ENCODE data around the gene RIT1.

Gene RIT1

DNA sequence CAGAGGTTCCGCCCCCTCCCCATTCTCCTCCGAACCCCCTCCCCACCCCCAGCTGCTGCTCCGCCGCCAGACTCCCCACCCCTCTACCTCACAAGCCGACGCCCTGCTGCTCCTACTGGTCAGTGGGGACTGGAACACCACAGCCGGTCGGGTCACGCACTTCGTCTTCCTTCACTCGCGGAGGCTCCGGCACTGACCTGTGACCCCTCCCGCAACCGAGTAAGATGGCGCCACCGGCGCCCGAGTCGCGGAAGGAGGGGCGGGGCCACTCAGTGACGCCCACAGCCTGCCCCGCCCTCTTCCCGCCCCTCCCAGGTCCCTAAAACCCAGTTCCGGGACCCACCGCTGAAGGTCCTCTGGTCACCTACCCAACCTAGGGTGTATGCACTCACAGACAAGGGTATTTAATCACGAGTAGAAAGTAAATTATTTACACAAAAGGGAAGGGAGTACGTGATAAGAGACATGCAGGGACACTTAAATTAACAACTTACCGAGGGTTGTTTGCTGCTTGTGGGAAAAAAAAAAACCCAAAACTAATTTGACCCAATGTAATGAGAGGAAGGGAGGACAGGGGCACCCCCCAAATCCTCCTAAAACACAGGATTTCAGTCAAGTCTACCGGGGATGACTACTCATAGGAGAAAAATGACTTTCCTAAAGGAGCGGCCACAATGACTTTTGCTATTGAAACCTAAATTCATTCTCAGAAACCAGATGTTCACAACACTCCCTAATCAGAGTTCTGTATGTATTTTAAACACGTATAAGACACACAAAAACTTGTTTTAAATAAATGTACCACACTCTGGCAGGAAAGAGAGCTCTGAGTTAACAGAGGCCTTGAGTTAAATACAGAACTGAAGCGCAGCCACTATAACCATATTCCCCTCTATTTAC lies at the start of gene RIT1:
Gene RIT1, minus strand, starts transcription at position 194 of the 900 bp plus-strand sequence. CDS start 588 bp downstream, outside the sequence.
- DNase-seq = peak; percentile 95

- DNase-seq = no peak
These were observed 49.1 kb upstream of the RIT1 start for GRCh38 chr1:155960081-155960745.

DNA sequence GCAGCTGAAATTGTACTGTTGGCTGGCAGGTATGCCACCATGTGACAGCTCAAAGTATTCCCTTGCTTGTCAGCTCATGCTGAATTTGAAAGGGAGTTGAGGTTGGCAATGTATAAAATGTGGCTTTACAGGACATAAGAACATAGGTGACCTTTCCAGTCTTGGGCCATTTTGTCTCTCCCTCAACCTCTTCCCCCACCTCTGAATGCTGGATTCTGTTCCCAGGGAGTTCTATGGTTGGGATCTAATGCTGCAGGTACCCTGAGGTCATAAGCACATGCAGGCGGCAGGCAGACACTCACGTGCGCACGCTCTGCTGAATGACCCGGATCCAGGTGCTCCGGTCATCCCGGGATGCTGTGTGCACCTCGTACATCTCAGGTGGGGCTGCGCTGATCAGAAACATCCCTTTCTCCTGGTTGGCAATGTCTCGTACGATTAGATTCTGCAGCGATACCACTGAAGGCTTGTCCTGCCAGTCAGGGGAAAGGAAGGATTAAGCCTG lies 46.3 kb upstream of the RIT1 start:
- no peak for DNase-seq

DNA sequence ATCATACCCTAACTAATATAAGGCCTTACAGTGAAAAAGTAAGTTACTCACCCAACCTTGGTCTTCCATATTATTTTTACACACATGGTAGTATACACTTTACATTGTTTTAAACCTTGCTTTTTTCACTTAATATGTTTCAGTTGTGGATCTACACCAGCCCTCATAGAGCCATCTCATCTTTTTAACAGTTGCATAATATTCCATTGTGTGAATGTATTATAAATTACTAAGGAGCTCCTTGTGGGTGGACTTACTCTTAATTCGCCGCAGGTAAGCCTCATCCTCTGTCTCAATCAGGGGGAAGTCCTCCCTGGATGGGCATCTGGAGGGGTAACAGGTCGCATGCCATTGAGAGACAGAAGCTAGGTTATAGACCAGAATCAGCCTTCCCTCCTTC lies 43.5 kb upstream of the RIT1 start:
- no peak for DNase-seq

- no peak for DNase-seq
These were observed 41.3 kb upstream of the RIT1 start for GRCh38 chr1:155952505-155952890.

GRCh38 chr1:155951753-155952504 lies 40.8 kb upstream of the RIT1 start:
- DNase-seq = no peak

GRCh38 chr1:155950829-155951228 lies 39.7 kb upstream of the RIT1 start:
- no peak for DNase-seq

- DNase-seq = no peak
These were observed 36.6 kb upstream of the RIT1 start for GRCh38 chr1:155947741-155948140.

- DNase-seq = no peak
These were observed 36.1 kb upstream of the RIT1 start for GRCh38 chr1:155947292-155947691.

- DNase-seq = no peak
These were observed 35.6 kb upstream of the RIT1 start for GRCh38 chr1:155946633-155947219.

DNA sequence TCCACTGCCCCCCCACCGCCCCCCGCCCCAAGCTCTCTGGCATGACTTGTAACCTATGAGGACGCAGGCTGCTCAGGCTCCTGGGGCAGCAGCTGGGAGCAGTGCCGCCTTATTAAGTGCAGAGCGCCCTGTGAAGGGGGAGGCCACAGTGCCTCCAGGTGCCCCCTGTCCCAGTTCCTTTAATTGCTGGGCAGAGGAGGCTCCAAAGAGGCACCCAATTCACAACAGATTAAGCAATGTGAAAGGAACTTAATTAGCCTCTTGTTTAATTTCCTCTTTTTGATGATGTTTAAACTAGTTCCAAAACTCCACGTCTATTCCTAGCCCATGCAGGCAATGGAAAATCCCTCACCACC lies 33.3 kb upstream of the RIT1 start:
- DNase-seq = no peak

GRCh38 chr1:155942578-155943141 lies 31.5 kb upstream of the RIT1 start:
- DNase-seq = no peak

DNA sequence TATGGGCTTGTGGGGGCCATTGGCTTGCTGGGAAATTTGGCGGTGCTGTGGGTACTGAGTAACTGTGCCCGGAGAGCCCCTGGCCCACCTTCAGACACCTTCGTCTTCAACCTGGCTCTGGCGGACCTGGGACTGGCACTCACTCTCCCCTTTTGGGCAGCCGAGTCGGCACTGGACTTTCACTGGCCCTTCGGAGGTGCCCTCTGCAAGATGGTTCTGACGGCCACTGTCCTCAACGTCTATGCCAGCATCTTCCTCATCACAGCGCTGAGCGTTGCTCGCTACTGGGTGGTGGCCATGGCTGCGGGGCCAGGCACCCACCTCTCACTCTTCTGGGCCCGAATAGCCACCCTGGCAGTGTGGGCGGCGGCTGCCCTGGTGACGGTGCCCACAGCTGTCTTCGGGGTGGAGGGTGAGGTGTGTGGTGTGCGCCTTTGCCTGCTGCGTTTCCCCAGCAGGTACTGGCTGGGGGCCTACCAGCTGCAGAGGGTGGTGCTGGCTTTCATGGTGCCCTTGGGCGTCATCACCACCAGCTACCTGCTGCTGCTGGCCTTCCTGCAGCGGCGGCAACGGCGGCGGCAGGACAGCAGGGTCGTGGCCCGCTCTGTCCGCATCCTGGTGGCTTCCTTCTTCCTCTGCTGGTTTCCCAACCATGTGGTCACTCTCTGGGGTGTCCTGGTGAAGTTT lies 30.8 kb upstream of the RIT1 start:
- DNase-seq = no peak

GRCh38 chr1:155940993-155941844 lies 30.1 kb upstream of the RIT1 start, which contains the start of gene RXFP4:
TSS of gene RXFP4 (plus strand) at chr1:155941638. CDS start at chr1:155941710, 72 bp downstream.
- DNase-seq = peak; percentile 12

GRCh38 chr1:155940482-155940992 lies 29.4 kb upstream of the RIT1 start:
- DNase-seq = peak; percentile 52

DNA sequence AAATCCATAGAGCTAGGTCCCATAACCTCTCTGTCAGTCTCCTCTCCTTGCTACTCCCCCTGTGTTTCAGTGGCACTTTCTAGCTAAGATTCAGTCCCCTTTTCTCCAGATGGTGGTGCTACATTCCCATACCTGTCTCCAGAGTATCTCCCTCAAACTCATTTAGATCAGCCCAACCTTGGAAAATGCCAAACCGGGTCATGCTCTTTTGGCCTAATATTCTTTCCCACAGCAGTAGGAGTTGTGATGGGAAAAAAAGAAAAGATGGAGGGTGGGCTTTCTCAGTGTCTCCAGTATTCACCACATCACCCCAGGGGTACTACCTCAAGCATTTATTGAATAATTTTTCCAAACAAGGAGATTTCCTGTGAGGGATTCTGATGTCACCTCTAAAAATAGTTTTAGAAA lies 27.1 kb upstream of the RIT1 start:
- DNase-seq = peak; percentile 67

GRCh38 chr1:155934936-155935590 lies 23.9 kb upstream of the RIT1 start:
- no peak for DNase-seq

- DNase-seq = peak; percentile 99
These were observed 23.2 kb upstream of the RIT1 start, which contains the start of gene KHDC4 for GRCh38 chr1:155934097-155934935. TSS of gene KHDC4 (minus strand) at chr1:155934413. CDS start at chr1:155934373, 40 bp downstream.

- DNase-seq = peak; percentile 18
These were observed 22.5 kb upstream of the RIT1 start for GRCh38 chr1:155933591-155934096.
